Spleen (tissue), 7 donors: ENCODE data around the gene GRAMD1B.

ENCODE experiments used
- POLR2A ChIP-seq, 3 donors: fragments of 450-650 bp; IDR thresholded peaks; one replicate each; pipeline ENCODE4 v1.5.1; 2017; ENCODE audit warnings: antibody characterized with exemption in 3 of 3, mild to moderate bottlenecking in 1 of 3
- TF ChIP-seq, protein P1 (sequence below), 11 experiments: fragments of 200-600 bp in 7 of 11; fragments of 450-650 bp in 4 of 11; sonication (generic) in 4 of 11; IDR thresholded peaks in 8 of 11; conservative IDR thresholded peaks in 3 of 11; 1 replicate in 7 of 11; 2 replicates in 4 of 11; pipeline versions ENCODE4 v1.4.0 to v1.8.0; 2016 to 2021; ENCODE audit warnings: antibody characterized with exemption in 11 of 11, inconsistent platforms in 4 of 11, mild to moderate bottlenecking in 1 of 11
- donor health status: DM: no; HTN: no; CAD: no; lungs with moderate emphysema.
- donor health status: DM: no; HTN: no; CAD: no.
- donor health status: DM: no; HTN: no; CAD: no.

DNA sequence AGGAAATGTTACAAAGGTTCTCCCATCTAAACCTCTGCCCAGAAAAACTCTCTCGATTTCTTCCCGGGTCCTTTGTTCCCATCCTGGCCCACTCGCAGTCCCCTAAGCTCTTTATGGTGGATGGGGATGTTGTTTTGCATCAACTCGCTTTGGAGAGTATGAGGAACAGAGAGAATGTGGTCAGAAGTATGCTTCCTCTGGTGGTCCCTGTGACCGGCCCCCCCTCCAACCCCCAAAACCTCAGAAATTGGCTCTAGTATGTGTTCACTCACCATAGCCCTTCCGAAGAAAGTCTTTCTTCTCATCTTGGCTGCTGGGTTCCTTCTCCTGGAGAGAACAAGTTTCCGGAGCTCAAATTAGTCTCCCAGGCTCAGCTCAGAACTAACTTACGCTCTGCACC, 54.4 kb downstream of the GRAMD1B start:
- TF ChIP-seq, protein P1, sequence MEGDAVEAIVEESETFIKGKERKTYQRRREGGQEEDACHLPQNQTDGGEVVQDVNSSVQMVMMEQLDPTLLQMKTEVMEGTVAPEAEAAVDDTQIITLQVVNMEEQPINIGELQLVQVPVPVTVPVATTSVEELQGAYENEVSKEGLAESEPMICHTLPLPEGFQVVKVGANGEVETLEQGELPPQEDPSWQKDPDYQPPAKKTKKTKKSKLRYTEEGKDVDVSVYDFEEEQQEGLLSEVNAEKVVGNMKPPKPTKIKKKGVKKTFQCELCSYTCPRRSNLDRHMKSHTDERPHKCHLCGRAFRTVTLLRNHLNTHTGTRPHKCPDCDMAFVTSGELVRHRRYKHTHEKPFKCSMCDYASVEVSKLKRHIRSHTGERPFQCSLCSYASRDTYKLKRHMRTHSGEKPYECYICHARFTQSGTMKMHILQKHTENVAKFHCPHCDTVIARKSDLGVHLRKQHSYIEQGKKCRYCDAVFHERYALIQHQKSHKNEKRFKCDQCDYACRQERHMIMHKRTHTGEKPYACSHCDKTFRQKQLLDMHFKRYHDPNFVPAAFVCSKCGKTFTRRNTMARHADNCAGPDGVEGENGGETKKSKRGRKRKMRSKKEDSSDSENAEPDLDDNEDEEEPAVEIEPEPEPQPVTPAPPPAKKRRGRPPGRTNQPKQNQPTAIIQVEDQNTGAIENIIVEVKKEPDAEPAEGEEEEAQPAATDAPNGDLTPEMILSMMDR (IDR thresholded peaks at IDR 0.05 in 8 of 11, conservative IDR thresholded peaks at IDR 0.05 in 3 of 11): no peak
- no peak for TF ChIP-seq POLR2A (IDR thresholded peaks at IDR 0.05)
